Measurements from ENCODE around the gene ZEB2. TPM values are rescaled to one million over a fixed set of nuclear protein-coding genes. Genes with fewer than 3 reads are reported as not detected.

The ZEB2 gene
- total RNA-seq (10 to 100 TPM; 35.1 to 39.6 TPM), polyA plus RNA-seq (1 to 10 TPM; 7.6 to 9.3 TPM)

DNA sequence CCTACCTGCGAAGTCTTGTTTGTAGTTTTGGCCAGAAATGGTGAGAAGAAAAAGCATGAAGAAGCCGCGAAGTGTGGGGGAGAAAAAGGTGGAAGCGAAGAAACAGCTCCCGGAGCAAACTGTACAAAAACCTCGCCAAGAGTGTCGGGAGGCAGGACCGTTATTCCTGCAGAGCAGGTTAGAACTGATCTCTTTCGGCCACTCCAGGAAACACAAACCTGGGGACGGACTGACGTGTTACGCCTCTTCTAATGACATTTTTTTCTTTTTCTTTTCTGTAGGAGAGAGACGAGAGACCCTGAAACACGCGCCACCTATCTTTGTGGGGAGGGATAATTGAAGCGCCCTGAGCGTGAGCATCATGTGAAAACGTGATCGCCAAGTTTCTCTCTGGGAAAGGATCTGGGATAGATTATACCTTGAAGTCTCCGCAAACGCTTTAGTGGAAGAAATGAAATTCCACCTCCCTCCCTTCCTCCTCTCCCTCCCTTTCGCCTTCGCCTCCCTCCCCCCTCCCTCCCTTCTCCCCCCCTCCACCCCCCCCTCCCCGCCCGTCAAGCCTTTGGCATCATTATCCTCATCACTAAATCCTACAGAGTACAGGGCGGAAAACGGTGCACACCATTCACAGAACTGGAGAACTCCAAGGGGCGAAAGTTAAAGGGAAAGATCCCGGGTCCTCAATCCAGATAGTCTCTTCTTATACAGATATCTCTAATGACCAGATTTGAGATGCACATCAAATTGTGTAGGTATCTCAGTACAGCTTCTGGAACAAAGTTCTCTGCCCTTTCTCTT, at the start of gene ZEB2:
ZEB2 (minus strand) TSS at position 186 of the 798 bp plus-strand sequence. CDS start 2,769 bp downstream, outside the sequence.
- Histone ChIP-seq H3K4me1 (ENCODE audit: control insufficient read depth in 4 of 4, insufficient read depth in 4 of 4, low read length in 3 of 4) (peaks cover 8 to 37% (median 18%) of the 10 kb centered on the region in 4 donors), H3K36me3 (ENCODE audit: control insufficient read depth in 4 of 4, insufficient read depth in 3 of 4, low read depth in 1 of 4, low read length in 3 of 4) (no peaks in the 10 kb centered on the region), H3K9me3 (ENCODE audit: control insufficient read depth in 4 of 4, low read length in 3 of 4) (no peaks in the 10 kb centered on the region), H3K27ac (ENCODE audit: low read depth in 1 of 2, low read length in 2 of 2) (peak within 1 kb of the TSS; percentile 51 to 87), H3K4me3 (ENCODE audit: low read depth in 1 of 3, low read length in 3 of 3) (peak within 1 kb of the TSS; percentile 24 to 73 (median 64)), H3K9ac (ENCODE audit: low read depth in 1 of 2, low read length in 2 of 2) (peak within 1 kb of the TSS; percentile 24 to 93), H3K27me3 (ENCODE audit: control insufficient read depth in 4 of 4, insufficient read depth in 4 of 4, low read length in 3 of 4) (peaks cover 0 to 9% (median 3%) of the 10 kb centered on the region in 4 donors)
- 5% methylated on average over 29 of the region's 29 CpGs for WGBS
- no peak for TF ChIP-seq HNF4A (conservative IDR thresholded peaks at IDR 0.05)
- no peak for TF ChIP-seq FOXA2 (IDR thresholded peaks at IDR 0.05)
- peak; percentile 13 for TF ChIP-seq MAX (IDR thresholded peaks at IDR 0.05)
- TF ChIP-seq TAF1 (conservative IDR thresholded peaks at IDR 0.05): peak; percentile 76
- peak; percentile 52 to 63 for TF ChIP-seq RAD21 (IDR thresholded peaks at IDR 0.05)
- TF ChIP-seq JUND (IDR thresholded peaks at IDR 0.05): no peak
- peak; percentile 45 for TF ChIP-seq CTCF (IDR thresholded peaks at IDR 0.05; ENCODE audit: low read depth, low read length, missing input control)
- DNase-seq (ENCODE audit: low spot score): peak; percentile 64

- Histone ChIP-seq H3K27ac (ENCODE audit: low read depth in 1 of 2, low read length in 2 of 2) (no peak overlapping the region), H3K4me3 (ENCODE audit: low read depth in 1 of 3, low read length in 3 of 3) (no peak overlapping the region), H3K9me3 (ENCODE audit: control insufficient read depth in 4 of 4, low read length in 3 of 4) (peaks cover 0 to 2% (median 0%) of the 10 kb centered on the region in 4 donors), H3K36me3 (ENCODE audit: control insufficient read depth in 4 of 4, insufficient read depth in 3 of 4, low read depth in 1 of 4, low read length in 3 of 4) (no peaks in the 10 kb centered on the region), H3K9ac (ENCODE audit: low read depth in 1 of 2, low read length in 2 of 2) (no peak overlapping the region), H3K27me3 (ENCODE audit: control insufficient read depth in 4 of 4, insufficient read depth in 4 of 4, low read length in 3 of 4) (peaks cover 0 to 3% (median 0%) of the 10 kb centered on the region in 4 donors), H3K4me1 (ENCODE audit: control insufficient read depth in 4 of 4, insufficient read depth in 4 of 4, low read length in 3 of 4) (no peaks in the 10 kb centered on the region)
- no peak for DNase-seq (ENCODE audit: low spot score)
- TF ChIP-seq JUND (IDR thresholded peaks at IDR 0.05) (no peak), ATF3 (IDR thresholded peaks at IDR 0.05) (no peak), FOXA1 (IDR thresholded peaks at IDR 0.05) (no peak), TAF1 (conservative IDR thresholded peaks at IDR 0.05) (no peak), RXRA (IDR thresholded peaks at IDR 0.05) (no peak), HNF4G (IDR thresholded peaks at IDR 0.05) (no peak), CTCF (IDR thresholded peaks at IDR 0.05; ENCODE audit: low read depth, low read length, missing input control) (no peak), HNF4A (conservative IDR thresholded peaks at IDR 0.05) (no peak), SP1 (IDR thresholded peaks at IDR 0.05) (no peak), RAD21 (IDR thresholded peaks at IDR 0.05) (no peak), NR2F2 (IDR thresholded peaks at IDR 0.05) (no peak), GABPA (IDR thresholded peaks at IDR 0.05 in 1 of 2, conservative IDR thresholded peaks at IDR 0.05 in 1 of 2) (no peak), YY1 (IDR thresholded peaks at IDR 0.05) (no peak), EGR1 (IDR thresholded peaks at IDR 0.05; ENCODE audit: low read depth in 2 of 2) (no peak), FOXA2 (IDR thresholded peaks at IDR 0.05) (no peak), MAX (IDR thresholded peaks at IDR 0.05) (no peak), REST (IDR thresholded peaks at IDR 0.05) (no peak)
- WGBS: 63% methylated on average over 4 of the region's 4 CpGs
Measured at GRCh38 chr2:144567745-144568144, 47.8 kb upstream of the ZEB2 start.
